HepG2 (cell line): ENCODE data around the gene RAD23A. TPM values are rescaled to one million over a fixed set of nuclear protein-coding genes. Genes with fewer than 3 reads are reported as not detected.

Source experiments
- AGO2 ChIP-seq: fragments of 200-400 bp; formaldehyde crosslinking; optimal IDR thresholded peaks from 2 replicates; pipeline ENCODE3; 2017; ENCODE audit warnings: mild to moderate bottlenecking, low read depth, low read length, moderate library complexity
- AHR ChIP-seq: IDR thresholded peaks from 2 replicates; pipeline ENCODE4 v1.6.1; 2018; ENCODE audit warnings: missing genetic modification reagents, missing compliant biosample characterization
- BRCA1 ChIP-seq: sonication (generic); formaldehyde crosslinking; IDR thresholded peaks from 2 replicates; pipeline ENCODE4 v1.4.0; 2020; ENCODE audit warnings: missing genetic modification reagents
- CBX2 ChIP-seq, 2 experiments: fragments of 200-600 bp in 1 of 2; sonication (generic); formaldehyde crosslinking in 1 of 2; IDR thresholded peaks; 2 replicates each; pipeline versions ENCODE4 v1.7.0 to v1.8.1; 2018 to 2022; ENCODE audit warnings: low read depth in 2 of 2, low read length in 1 of 2, mild to moderate bottlenecking in 1 of 2, missing genetic modification reagents in 1 of 2
- CENPBD1 ChIP-seq: sonication (generic); formaldehyde crosslinking; IDR thresholded peaks from 2 replicates; pipeline ENCODE4 v1.8.0; 2022; ENCODE audit warnings: missing genetic modification reagents, low read depth, mild to moderate bottlenecking, borderline replicate concordance
- CERS6 ChIP-seq: sonication (generic); formaldehyde crosslinking; IDR thresholded peaks from 2 replicates; pipeline ENCODE4 v1.5.0; 2020; ENCODE audit warnings: missing genetic modification reagents
- ELF3 ChIP-seq: IDR thresholded peaks from 2 replicates; pipeline ENCODE4 v1.6.1; 2016; ENCODE audit warnings: missing genetic modification reagents, missing compliant biosample characterization
- FOXC1 ChIP-seq: sonication (generic); formaldehyde crosslinking; IDR thresholded peaks from 2 replicates; pipeline ENCODE4 v1.8.0; 2022; ENCODE audit warnings: mild to moderate bottlenecking, missing genetic modification reagents, borderline replicate concordance
- GMEB2 ChIP-seq: IDR thresholded peaks from 2 replicates; pipeline ENCODE4 v1.6.1; 2016; ENCODE audit warnings: missing biosample characterization, missing genetic modification reagents, low read depth
- MBD4 ChIP-seq: IDR thresholded peaks from 2 replicates; pipeline ENCODE4 v1.6.1; 2012; ENCODE audit warnings: low read length, inconsistent platforms, borderline replicate concordance
- MED1 ChIP-seq: sonication (generic); formaldehyde crosslinking; IDR thresholded peaks from 2 replicates; pipeline ENCODE4 v1.4.0; 2020; ENCODE audit warnings: missing genetic modification reagents
- NAIF1 ChIP-seq: sonication (generic); formaldehyde crosslinking; IDR thresholded peaks from 2 replicates; pipeline ENCODE4 v1.5.0; 2020; ENCODE audit warnings: mild to moderate bottlenecking, missing genetic modification reagents, borderline replicate concordance
- NFE2L1 ChIP-seq: sonication (generic); formaldehyde crosslinking; IDR thresholded peaks from 2 replicates; pipeline ENCODE4 v1.4.0; 2020; ENCODE audit warnings: missing genetic modification reagents, mild to moderate bottlenecking, borderline replicate concordance
- POLR2AphosphoS5 ChIP-seq: IDR thresholded peaks from 2 replicates; pipeline ENCODE4 v1.6.1; 2012; ENCODE audit warnings: low read depth, low read length
- RELA ChIP-seq: sonication (generic); formaldehyde crosslinking; IDR thresholded peaks from 2 replicates; pipeline ENCODE4 v1.4.0; 2020; ENCODE audit warnings: missing genetic modification reagents
- SOX13 ChIP-seq, 3 experiments: fragments of 450-650 bp in 1 of 3; sonication (generic) in 1 of 3; formaldehyde crosslinking in 1 of 3; IDR thresholded peaks in 2 of 3; conservative IDR thresholded peaks in 1 of 3; 2 replicates each; pipeline versions ENCODE4 v1.5.0 to v1.6.1; 2016 to 2020; ENCODE audit warnings: antibody characterized with exemption in 1 of 3, mild to moderate bottlenecking in 1 of 3, missing compliant biosample characterization in 1 of 3, missing genetic modification reagents in 1 of 3, moderate library complexity in 1 of 3
- SOX6 ChIP-seq, 2 experiments: fragments of 450-650 bp in 1 of 2; sonication (generic) in 1 of 2; formaldehyde crosslinking in 1 of 2; IDR thresholded peaks; 2 replicates each; pipeline versions ENCODE4 v1.4.0 to v1.6.1; 2017 to 2020; ENCODE audit warnings: antibody characterized with exemption in 1 of 2, mild to moderate bottlenecking in 1 of 2, missing genetic modification reagents in 1 of 2
- TOE1 ChIP-seq: sonication (generic); formaldehyde crosslinking; IDR thresholded peaks from 2 replicates; pipeline ENCODE4 v1.4.0; 2020; ENCODE audit warnings: mild to moderate bottlenecking, missing genetic modification reagents
- ZFP37 ChIP-seq: sonication (generic); formaldehyde crosslinking; IDR thresholded peaks from 2 replicates; pipeline ENCODE4 v1.4.0; 2020; ENCODE audit warnings: missing genetic modification reagents, borderline replicate concordance
- ZNF549 ChIP-seq: sonication (generic); formaldehyde crosslinking; IDR thresholded peaks from 2 replicates; pipeline ENCODE4 v1.5.0; 2020; ENCODE audit warnings: missing genetic modification reagents
- ZNF709 ChIP-seq: sonication (generic); formaldehyde crosslinking; IDR thresholded peaks from 2 replicates; pipeline ENCODE4 v1.5.0; 2020; ENCODE audit warnings: mild to moderate bottlenecking, missing genetic modification reagents
- ZNF749 ChIP-seq: sonication (generic); formaldehyde crosslinking; IDR thresholded peaks from 2 replicates; pipeline ENCODE4 v1.8.0; 2022; ENCODE audit warnings: mild to moderate bottlenecking, missing genetic modification reagents, moderate library complexity, borderline replicate concordance
- polyA plus RNA-seq, 8 experiments: library from polyadenylated mRNA; depleted of rRNA in 3 of 8; stranded (reverse) in 7 of 8; unstranded in 1 of 8; fragments of >200 nt; fragmentation: Illumina TruSeq in 4 of 8; extraction: Trizol in 4 of 8; gene quantifications; 2 replicates each; pipeline versions ENCODE4 v1.2.1 to v1.2.3, GENCODE V29; 2011 to 2016; ENCODE audit warnings: low read depth in 4 of 8, missing spikeins in 1 of 8, mixed read lengths in 1 of 8; ENCODE audit not compliant: insufficient read depth in 1 of 8
- total RNA-seq, 5 experiments: library from RNA; depleted of rRNA; stranded (reverse); fragments of >200 nt; fragmentation: Illumina TruSeq; extraction: Trizol; gene quantifications; 2 replicates each; pipeline ENCODE4 v1.2.3, GENCODE V29; 2016; ENCODE audit warnings: low read depth in 1 of 5
- TF ChIP-seq, protein P1 (sequence below): sonication (generic); formaldehyde crosslinking; conservative IDR thresholded peaks from 2 replicates; pipeline ENCODE4 v1.4.0; 2020; ENCODE audit warnings: missing genetic modification reagents
- TF ChIP-seq, protein P2 (sequence below): sonication (generic); formaldehyde crosslinking; IDR thresholded peaks from 2 replicates; pipeline ENCODE4 v1.5.0; 2020; ENCODE audit warnings: missing genetic modification reagents
- TF ChIP-seq, protein P3 (sequence below): sonication (generic); formaldehyde crosslinking; IDR thresholded peaks from 2 replicates; pipeline ENCODE4 v1.8.1; 2023; ENCODE audit warnings: mild to moderate bottlenecking, missing genetic modification reagents, borderline replicate concordance

RAD23A gene
- total and polyA plus RNA-seq, 2 of the 13 experiments (the other 11 are each of a cell fraction or from before 2014, with no cell fraction given): 42.5 to 54.2 TPM

GRCh38 chr19:12983542-12984142 lies 38.0 kb downstream of the RAD23A start (continued):
- TF ChIP-seq SOX6 (IDR thresholded peaks at IDR 0.05) (no peak), SOX6 (CRISPR knock-in tag; IDR thresholded peaks at IDR 0.05) (0 out of 2 replicates have a peak, but pooled peaks have one; percentile 9), NFE2L1 (CRISPR knock-in tag) (no peak), TOE1 (CRISPR knock-in tag) (no peak; the same call in 1 of the 2 replicates), MBD4 (no peak), BRCA1 (no peak), AGO2 (no peak), POLR2AphosphoS5 (no peak), ZFP37 (no peak), FOXC1 (CRISPR knock-in tag) (0 out of 2 replicates have a peak, but pooled peaks have one; percentile 31), CERS6 (CRISPR knock-in tag) (no peak), CBX2 (IDR thresholded peaks at IDR 0.05; ENCODE audit: low read depth, low read length) (no peak), CBX2 (CRISPR knock-in tag; IDR thresholded peaks at IDR 0.05; ENCODE audit: low read depth) (no peak), ZNF749 (CRISPR knock-in tag) (no peak), AHR (peak; percentile 39; the same call in 1 of the 2 replicates), RELA (CRISPR knock-in tag) (no peak), ELF3 (CRISPR knock-in tag) (peak; percentile 56; the same call in 1 of the 2 replicates), ZNF709 (no peak), ZNF549 (CRISPR knock-in tag) (no peak), SOX13 (IDR thresholded peaks at IDR 0.05) (no peak), SOX13 (CRISPR knock-in tag; conservative IDR thresholded peaks at IDR 0.05 in 1 of 2, IDR thresholded peaks at IDR 0.05 in 1 of 2) (peak in 1 of 2 experiments; percentile 40; a peak in 1 of 4 replicates), CENPBD1 (CRISPR knock-in tag) (no peak), MED1 (CRISPR knock-in tag) (0 out of 2 replicates have a peak, but pooled peaks have one; percentile 35), GMEB2 (CRISPR knock-in tag) (no peak), NAIF1 (CRISPR knock-in tag) (no peak)
- TF ChIP-seq, protein P1, sequence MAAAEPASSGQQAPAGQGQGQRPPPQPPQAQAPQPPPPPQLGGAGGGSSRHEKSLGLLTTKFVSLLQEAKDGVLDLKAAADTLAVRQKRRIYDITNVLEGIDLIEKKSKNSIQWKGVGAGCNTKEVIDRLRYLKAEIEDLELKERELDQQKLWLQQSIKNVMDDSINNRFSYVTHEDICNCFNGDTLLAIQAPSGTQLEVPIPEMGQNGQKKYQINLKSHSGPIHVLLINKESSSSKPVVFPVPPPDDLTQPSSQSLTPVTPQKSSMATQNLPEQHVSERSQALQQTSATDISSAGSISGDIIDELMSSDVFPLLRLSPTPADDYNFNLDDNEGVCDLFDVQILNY (CRISPR knock-in tag): peak; percentile 60; the same call in 1 of the 2 replicates
- TF ChIP-seq, protein P2, sequence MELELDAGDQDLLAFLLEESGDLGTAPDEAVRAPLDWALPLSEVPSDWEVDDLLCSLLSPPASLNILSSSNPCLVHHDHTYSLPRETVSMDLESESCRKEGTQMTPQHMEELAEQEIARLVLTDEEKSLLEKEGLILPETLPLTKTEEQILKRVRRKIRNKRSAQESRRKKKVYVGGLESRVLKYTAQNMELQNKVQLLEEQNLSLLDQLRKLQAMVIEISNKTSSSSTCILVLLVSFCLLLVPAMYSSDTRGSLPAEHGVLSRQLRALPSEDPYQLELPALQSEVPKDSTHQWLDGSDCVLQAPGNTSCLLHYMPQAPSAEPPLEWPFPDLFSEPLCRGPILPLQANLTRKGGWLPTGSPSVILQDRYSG (CRISPR knock-in tag): no peak
- TF ChIP-seq, protein P3, sequence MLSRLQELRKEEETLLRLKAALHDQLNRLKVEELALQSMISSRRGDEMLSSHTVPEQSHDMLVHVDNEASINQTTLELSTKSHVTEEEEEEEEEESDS (CRISPR knock-in tag): no peak
